Peyer's patch (tissue), 4 donors: ENCODE data around the gene LTBR.

ENCODE experiments used
- CTCF ChIP-seq, 6 experiments: fragments of 450-650 bp in 4 of 6; fragments of 200-600 bp in 2 of 6; sonication (generic) in 1 of 6; IDR thresholded peaks; one replicate each; pipeline ENCODE4 v1.5.1; 2017 to 2019; ENCODE audit warnings: antibody characterized with exemption in 6 of 6, mild to moderate bottlenecking in 3 of 6, moderate library complexity in 1 of 6
- POLR2A ChIP-seq, 2 donors: fragments of 450-650 bp; IDR thresholded peaks; one replicate each; pipeline ENCODE4 v1.5.1; 2017; ENCODE audit warnings: antibody characterized with exemption in 2 of 2, mild to moderate bottlenecking in 2 of 2, moderate library complexity in 2 of 2

GRCh38 chr12:6336889-6337853, 46.8 kb upstream of the LTBR start:
- TF ChIP-seq POLR2A (IDR thresholded peaks at IDR 0.05) (no peak), CTCF (IDR thresholded peaks at IDR 0.05) (no peak)
